GM21619 (cell line): Measurements from ENCODE around the gene SMTN.

Experiments used
- ATAC-seq: cut with Tn5 transposase; IDR thresholded peaks from one replicate; pipeline ENCODE4 v1.9.1; 2021; ENCODE audit not compliant: unreplicated experiment

SMTN gene

GRCh38 chr22:31148953-31149627, 68.0 kb downstream of the SMTN start:
- ATAC-seq, result no peak

- ATAC-seq, result no peak
Measured at GRCh38 chr22:31150615-31151014, 69.5 kb downstream of the SMTN start.

DNA sequence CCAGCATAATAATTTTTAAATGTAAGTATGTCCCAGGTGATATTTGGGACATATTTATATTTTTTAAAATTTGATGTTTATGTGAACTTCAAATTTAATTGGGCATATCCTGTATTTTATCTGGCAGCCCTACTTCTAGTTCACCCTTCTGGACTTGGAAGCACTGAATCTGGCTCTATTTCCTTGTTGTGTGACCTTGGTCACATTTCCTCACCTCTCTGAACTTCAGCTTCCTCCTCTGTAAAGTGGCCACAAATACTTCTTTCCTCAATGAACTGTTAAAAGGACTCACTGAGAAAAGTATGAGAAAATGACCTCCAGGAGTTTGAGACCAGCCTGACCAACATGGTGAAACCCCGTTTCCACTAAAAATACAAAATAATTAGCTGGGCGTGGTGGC, 70.8 kb downstream of the SMTN start:
- no peak for ATAC-seq

DNA sequence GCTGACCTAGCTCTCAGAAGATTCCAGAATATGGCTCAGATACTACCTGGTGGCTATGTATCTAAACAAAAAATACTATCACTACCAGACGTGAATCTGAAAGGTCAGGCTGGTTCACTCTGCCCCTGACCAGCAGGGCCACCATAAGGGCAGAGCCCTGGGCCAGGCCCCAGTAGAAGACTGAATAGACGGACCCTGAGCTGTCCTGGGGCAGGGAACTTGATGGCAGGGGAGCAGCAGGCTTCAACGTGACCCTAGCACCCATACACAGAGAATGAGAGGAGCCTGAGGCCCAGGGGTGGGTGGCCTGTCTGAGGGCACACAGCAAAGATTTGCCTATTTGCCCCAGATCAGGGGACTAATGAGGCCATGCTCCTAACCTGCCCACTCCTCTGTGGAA, 72.2 kb downstream of the SMTN start:
- ATAC-seq, result no peak
